Erythroblast (primary cell): ENCODE results near the gene NME8.

Source experiments
- GATA1 ChIP-seq: IDR thresholded peaks from 2 replicates; pipeline ENCODE4 v1.6.1; 2011; ENCODE audit warnings: low read depth, mild to moderate bottlenecking, control low read depth, low read length, moderate library complexity
- POLR2A ChIP-seq: IDR thresholded peaks from 2 replicates; pipeline ENCODE4 v1.6.1; 2011; ENCODE audit warnings: mild to moderate bottlenecking, low read length

DNA sequence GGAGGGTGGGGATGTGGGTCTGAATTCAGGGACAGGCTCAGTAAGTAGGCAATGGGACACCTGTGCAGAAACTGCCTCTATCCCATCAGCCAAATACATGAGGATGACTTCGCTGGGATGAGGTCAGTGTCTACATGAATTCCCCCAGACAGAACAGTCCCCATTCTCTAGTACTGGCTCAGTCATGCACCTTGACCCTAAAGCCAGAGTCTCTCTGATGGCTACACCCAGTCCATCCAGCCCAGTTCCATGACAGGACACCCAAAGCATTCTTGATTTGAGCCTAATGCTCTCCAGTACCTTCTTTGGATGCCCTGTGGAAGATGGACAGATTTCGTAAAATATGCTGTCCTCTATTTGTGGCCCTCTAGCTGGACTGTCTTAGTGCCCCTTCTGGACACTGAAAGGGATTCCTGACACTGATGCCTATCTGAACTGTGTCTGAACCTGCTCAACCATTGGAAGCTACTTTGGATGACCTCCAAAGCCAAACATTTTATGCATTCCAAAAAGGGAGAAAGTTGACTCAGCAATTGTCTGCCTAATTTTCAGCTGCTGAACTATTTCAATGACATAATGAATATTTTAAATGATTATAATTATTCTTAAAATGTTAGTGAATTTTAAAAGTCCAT, 53.6 kb downstream of the NME8 start:
- no peak for TF ChIP-seq POLR2A
- no peak for TF ChIP-seq GATA1
